Sigmoid colon (tissue), 7 donors: ENCODE results near the gene GLTPD2. TPM values are rescaled to one million over a fixed set of nuclear protein-coding genes. Genes with fewer than 3 reads are reported as not detected.

Experiments
- DNase-seq: peaks from one replicate; pipeline ENCODE4 v3.0.0-alpha.2; 2019
- H3K27ac ChIP-seq, 4 donors: fragments of 200-600 bp; sonication (generic); one replicate each; pipeline ENCODE4 v1.5.1; 2016 to 2019; ENCODE audit warnings: mild to moderate bottlenecking in 1 of 4
- H3K27me3 ChIP-seq, 3 donors: fragments of 200-600 bp; sonication (generic); one replicate each; pipeline ENCODE4 v1.5.1; 2019; ENCODE audit warnings: mild to moderate bottlenecking in 1 of 3
- H3K36me3 ChIP-seq, 4 donors: fragments of 200-600 bp; sonication (generic); one replicate each; pipeline ENCODE4 v1.5.1; 2016 to 2019
- H3K4me1 ChIP-seq, 4 donors: fragments of 200-600 bp; sonication (generic); one replicate each; pipeline ENCODE4 v1.5.1; 2017 to 2019
- H3K4me3 ChIP-seq, 4 donors: fragments of 200-600 bp; sonication (generic); one replicate each; pipeline ENCODE4 v1.5.1; 2017 to 2019; ENCODE audit warnings: mild to moderate bottlenecking in 2 of 4, moderate library complexity in 1 of 4
- H3K9me3 ChIP-seq, 4 donors: fragments of 200-600 bp in 3 of 4; sonication (generic) in 3 of 4; one replicate each; pipeline versions ENCODE4 v1.5.1 to v1.6.1; 2013 to 2019
- EP300 ChIP-seq, 4 donors: sonication (generic); formaldehyde crosslinking; IDR thresholded peaks; one replicate each; pipeline ENCODE4 v1.6.1; 2017; ENCODE audit warnings: antibody characterized with exemption in 4 of 4
- POLR2A ChIP-seq, 2 donors: fragments of 450-650 bp; IDR thresholded peaks; one replicate each; pipeline ENCODE4 v1.6.1; 2016; ENCODE audit warnings: antibody characterized with exemption in 2 of 2, mild to moderate bottlenecking in 2 of 2, moderate library complexity in 2 of 2
- POLR2AphosphoS5 ChIP-seq, 4 donors: sonication (generic); formaldehyde crosslinking; IDR thresholded peaks; one replicate each; pipeline ENCODE4 v1.6.1; 2017; ENCODE audit warnings: antibody characterized with exemption in 4 of 4
- WGBS, 2 donors: extraction: QIAGEN DNeasy Blood & Tissue Kit; methylation state at CpG; one replicate each; pipeline ENCODE4 v1.1.7; 2013; 5-methylcytosine and 5-hydroxymethylcytosine counted together
- intact Hi-C: fragments of 100-400 bp; cut with DNase I; formaldehyde crosslinking; loops from one replicate; pipeline ENCODE4 v1.15.1; 2023
- polyA plus RNA-seq, 3 donors: library from polyadenylated mRNA; stranded (reverse); fragments of 200-250 nt; gene quantifications; one replicate each; pipeline ENCODE4 v1.2.3, GENCODE V29; 2013
- total RNA-seq, 4 donors: library from RNA; depleted of rRNA; stranded (reverse); fragments of >200 nt; gene quantifications; one replicate each; pipeline ENCODE4 v1.1.0, GENCODE V29; 2016
- TF ChIP-seq, protein P1 (sequence below), 4 experiments: fragments of 450-650 bp in 3 of 4; fragments of 200-600 bp in 1 of 4; IDR thresholded peaks; one replicate each; pipeline ENCODE4 v1.5.1; 2016 to 2019; ENCODE audit warnings: antibody characterized with exemption in 4 of 4, mild to moderate bottlenecking in 3 of 4, moderate library complexity in 2 of 4
- donor health status: healthy with polysubstance abuse.
- donor health status: Bipolar disorder and iron deficiency.
- donor health status: healthy.

GLTPD2 gene
- total and polyA plus RNA-seq, 7 donors, result 0.06 to 1.6 TPM; not detected in 5

DNA sequence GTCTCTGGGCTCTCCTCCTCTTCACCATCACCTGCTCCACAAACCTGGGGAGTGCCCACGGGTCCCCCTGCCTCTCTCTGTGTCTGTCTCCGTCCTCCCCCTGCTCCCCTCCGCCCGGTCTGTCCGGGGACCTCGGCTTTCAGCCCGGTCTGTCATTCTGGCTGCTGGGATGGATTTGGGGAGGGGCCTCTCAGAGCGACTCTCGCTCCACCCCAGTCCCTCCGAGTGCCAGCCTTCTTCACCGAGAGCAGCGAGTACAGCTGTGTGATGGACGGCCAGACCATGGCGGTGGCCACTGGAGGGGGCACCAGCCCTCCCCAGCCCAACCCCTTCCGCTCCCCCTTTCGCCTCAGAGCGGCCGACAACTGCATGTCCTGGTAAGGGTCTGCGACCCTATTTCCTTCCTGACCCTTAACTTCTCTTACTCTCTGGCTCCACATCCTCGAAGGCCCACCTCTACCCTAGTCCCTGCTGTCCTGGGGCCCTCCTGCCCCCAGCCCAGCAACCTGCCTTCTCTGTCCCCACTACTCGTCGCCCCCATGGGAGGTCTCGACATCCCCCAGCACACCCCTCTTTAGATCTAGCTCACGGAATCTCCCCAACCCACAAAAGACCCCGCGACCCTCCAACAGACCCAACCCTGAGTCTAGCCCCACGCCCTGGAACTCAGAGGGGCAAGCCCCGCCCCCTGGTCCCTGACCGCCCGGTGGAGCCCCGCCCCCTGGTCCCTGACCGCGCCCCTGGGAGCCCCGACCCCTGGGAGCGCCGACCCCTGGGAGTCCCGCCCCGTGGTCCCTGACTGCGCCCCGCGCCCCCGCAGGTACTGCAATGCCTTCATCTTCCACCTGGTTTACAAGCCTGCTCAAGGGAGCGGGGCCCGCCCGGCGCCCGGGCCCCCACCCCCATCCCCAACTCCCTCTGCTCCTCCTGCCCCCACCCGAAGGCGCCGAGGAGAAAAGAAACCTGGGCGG is 43.5 kb upstream of the GLTPD2 start:
- TF ChIP-seq, protein P1, sequence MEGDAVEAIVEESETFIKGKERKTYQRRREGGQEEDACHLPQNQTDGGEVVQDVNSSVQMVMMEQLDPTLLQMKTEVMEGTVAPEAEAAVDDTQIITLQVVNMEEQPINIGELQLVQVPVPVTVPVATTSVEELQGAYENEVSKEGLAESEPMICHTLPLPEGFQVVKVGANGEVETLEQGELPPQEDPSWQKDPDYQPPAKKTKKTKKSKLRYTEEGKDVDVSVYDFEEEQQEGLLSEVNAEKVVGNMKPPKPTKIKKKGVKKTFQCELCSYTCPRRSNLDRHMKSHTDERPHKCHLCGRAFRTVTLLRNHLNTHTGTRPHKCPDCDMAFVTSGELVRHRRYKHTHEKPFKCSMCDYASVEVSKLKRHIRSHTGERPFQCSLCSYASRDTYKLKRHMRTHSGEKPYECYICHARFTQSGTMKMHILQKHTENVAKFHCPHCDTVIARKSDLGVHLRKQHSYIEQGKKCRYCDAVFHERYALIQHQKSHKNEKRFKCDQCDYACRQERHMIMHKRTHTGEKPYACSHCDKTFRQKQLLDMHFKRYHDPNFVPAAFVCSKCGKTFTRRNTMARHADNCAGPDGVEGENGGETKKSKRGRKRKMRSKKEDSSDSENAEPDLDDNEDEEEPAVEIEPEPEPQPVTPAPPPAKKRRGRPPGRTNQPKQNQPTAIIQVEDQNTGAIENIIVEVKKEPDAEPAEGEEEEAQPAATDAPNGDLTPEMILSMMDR (IDR thresholded peaks at IDR 0.05), result no peak
- no peak for TF ChIP-seq POLR2AphosphoS5 (IDR thresholded peaks at IDR 0.05)
- TF ChIP-seq EP300 (IDR thresholded peaks at IDR 0.05), result no peak
- TF ChIP-seq POLR2A (IDR thresholded peaks at IDR 0.05), result no peak
- no peaks in the 10 kb centered on the region for H3K9me3 ChIP-seq
- H3K4me1 ChIP-seq, result peaks cover 0 to 9% (median 0%) of the 10 kb centered on the region in 4 donors
- intact Hi-C loops, result no loop called here
- 12 to 15% methylated on average over 51 of the region's 51 CpGs for WGBS, 2 donors
- DNase-seq, result no peak
- H3K36me3 ChIP-seq, result no peaks in the 10 kb centered on the region
- H3K27ac ChIP-seq, result no peak overlapping the region
- H3K27me3 ChIP-seq, result peaks cover 7 to 58% (median 27%) of the 10 kb centered on the region in 3 donors
- H3K4me3 ChIP-seq, result no peak overlapping the region

DNA sequence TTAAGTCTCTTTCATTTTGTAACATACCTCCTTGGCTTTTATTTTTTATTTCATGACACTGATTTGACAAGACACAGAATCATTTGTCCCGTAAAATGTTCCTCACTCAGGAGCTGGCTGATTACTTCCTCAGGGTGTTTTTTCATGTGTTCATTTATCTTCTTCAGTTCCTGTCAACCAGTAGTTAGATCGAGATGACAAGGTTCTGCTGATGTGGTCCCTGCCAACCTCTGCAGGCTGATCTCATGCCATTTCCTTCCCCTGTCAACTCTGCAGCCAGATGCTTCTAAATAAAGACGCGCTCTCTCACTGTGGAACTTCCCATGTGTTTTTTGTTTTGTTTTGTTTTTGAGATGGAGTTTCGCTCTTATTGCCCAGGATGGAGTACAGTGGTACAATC is 40.9 kb upstream of the GLTPD2 start:
- Histone ChIP-seq H3K36me3 (no peaks in the 10 kb centered on the region), H3K4me1 (peaks cover 0 to 9% (median 0%) of the 10 kb centered on the region in 4 donors), H3K9me3 (no peaks in the 10 kb centered on the region), H3K27ac (peak overlapping the region in 1 of 4 donors; percentile 34), H3K27me3 (peaks cover 7 to 70% (median 27%) of the 10 kb centered on the region in 3 donors), H3K4me3 (no peak overlapping the region)
- no peak for DNase-seq
- WGBS, 2 donors, result 28 to 64% methylated on average over 5 of the region's 5 CpGs
- TF ChIP-seq, protein P1 (IDR thresholded peaks at IDR 0.05), result no peak
- TF ChIP-seq POLR2A (IDR thresholded peaks at IDR 0.05), result no peak
- no peak for TF ChIP-seq EP300 (IDR thresholded peaks at IDR 0.05)
- TF ChIP-seq POLR2AphosphoS5 (IDR thresholded peaks at IDR 0.05), result peak in 1 of 4 donors; percentile 10
- intact Hi-C loops, result no loop called here

DNA sequence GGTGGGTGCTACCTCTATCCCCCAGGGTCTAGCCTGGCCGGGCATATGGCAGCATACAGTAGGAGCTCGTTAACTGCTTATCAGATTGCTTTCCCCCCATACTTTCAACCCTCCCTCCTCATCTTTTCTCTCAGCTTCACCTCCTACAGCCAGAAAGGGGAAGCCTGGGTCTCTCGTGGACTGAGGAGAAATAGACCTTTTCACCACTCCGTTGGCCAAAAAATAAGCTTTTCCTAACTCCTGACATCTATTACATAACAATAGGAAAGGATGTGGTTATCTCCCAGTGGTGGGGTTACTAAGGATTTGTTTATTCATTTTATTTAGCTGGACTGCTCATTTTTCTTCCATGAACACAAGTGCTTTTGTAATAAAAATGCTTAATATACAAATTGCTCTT is 40.1 kb upstream of the GLTPD2 start:
- peaks cover 0 to 9% (median 0%) of the 10 kb centered on the region in 4 donors for H3K4me1 ChIP-seq
- intact Hi-C loops, result no loop called here
- 56 to 68% methylated on average over 4 of the region's 4 CpGs for WGBS, 2 donors
- peaks cover 7 to 70% (median 27%) of the 10 kb centered on the region in 3 donors for H3K27me3 ChIP-seq
- H3K36me3 ChIP-seq, result no peaks in the 10 kb centered on the region
- H3K4me3 ChIP-seq, result no peak overlapping the region
- TF ChIP-seq, protein P1 (IDR thresholded peaks at IDR 0.05), result no peak
- no peak for TF ChIP-seq EP300 (IDR thresholded peaks at IDR 0.05)
- no peak for DNase-seq
- H3K27ac ChIP-seq, result peak overlapping the region in 1 of 4 donors; percentile 34
- no peaks in the 10 kb centered on the region for H3K9me3 ChIP-seq

DNA sequence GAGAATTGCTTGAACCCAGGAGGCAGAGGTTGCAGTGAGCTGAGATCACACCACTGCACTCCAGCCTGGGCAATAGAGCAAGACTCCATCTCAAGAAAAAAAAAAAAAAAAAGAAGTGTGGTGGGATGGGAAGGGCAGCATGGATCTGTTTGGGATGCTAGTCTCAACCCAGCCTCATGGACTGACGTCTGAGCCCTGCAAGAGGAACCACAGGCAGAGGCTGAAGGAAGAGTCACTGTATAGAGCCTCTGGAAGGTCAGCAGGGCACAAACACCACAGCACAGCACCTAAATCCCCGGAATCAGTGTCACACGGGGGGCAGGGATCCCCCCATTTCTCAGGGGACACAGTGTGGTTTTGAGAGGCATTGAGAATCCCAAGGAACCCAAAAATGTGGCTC is 38.2 kb upstream of the GLTPD2 start:
- no peaks in the 10 kb centered on the region for H3K9me3 ChIP-seq
- no peak for TF ChIP-seq EP300 (IDR thresholded peaks at IDR 0.05)
- no peak for TF ChIP-seq POLR2AphosphoS5 (IDR thresholded peaks at IDR 0.05)
- H3K4me1 ChIP-seq, result peaks cover 0 to 2% (median 0%) of the 10 kb centered on the region in 4 donors
- no peak overlapping the region for H3K27ac ChIP-seq
- no peak for DNase-seq
- no peak overlapping the region for H3K4me3 ChIP-seq
- no peaks in the 10 kb centered on the region for H3K36me3 ChIP-seq
- intact Hi-C loops, result no loop called here
- peaks cover 2 to 63% (median 11%) of the 10 kb centered on the region in 3 donors for H3K27me3 ChIP-seq
- 38 to 46% methylated on average over 3 of the region's 3 CpGs for WGBS, 2 donors

DNA sequence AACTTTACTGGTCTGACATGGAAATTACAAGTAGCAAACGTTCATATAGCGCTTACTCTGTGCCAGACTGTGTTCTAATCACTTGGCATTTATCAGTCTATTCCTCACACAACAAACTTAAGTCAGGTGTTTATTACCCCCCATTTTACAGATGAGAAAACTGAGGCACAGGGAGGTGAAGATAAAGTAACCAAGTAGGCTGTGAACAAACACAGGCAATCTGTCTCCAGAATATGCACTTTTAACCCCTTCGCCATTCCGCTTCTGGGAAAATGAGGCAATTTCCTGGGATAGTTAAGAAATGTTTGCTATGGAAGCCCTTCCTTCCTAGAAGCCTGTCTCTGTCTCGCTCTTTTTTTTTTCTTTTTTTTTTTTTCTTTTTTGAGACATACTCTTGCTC is 36.8 kb upstream of the GLTPD2 start:
- Histone ChIP-seq H3K27ac (no peak overlapping the region), H3K4me1 (no peaks in the 10 kb centered on the region), H3K9me3 (no peaks in the 10 kb centered on the region), H3K36me3 (no peaks in the 10 kb centered on the region), H3K27me3 (peaks cover 0 to 51% (median 0%) of the 10 kb centered on the region in 3 donors), H3K4me3 (no peak overlapping the region)
- no peak for DNase-seq
- intact Hi-C loops, result no loop called here
- 58 to 71% methylated on average over 5 of the region's 5 CpGs for WGBS, 2 donors
- TF ChIP-seq POLR2AphosphoS5 (IDR thresholded peaks at IDR 0.05) (no peak), POLR2A (IDR thresholded peaks at IDR 0.05) (no peak), EP300 (IDR thresholded peaks at IDR 0.05) (no peak)
- TF ChIP-seq, protein P1 (IDR thresholded peaks at IDR 0.05), result no peak
